Pulmonary artery endothelial cell (primary cell): ENCODE data around the gene PLXNA2. TPM values are rescaled to one million over a fixed set of nuclear protein-coding genes. Genes with fewer than 3 reads are reported as not detected.

ENCODE experiments used
- DNase-seq: peaks from one replicate; pipeline ENCODE4 v3.0.0-alpha.2; 2011; ENCODE audit warnings: low read depth, low spot score
- total RNA-seq: library from RNA; depleted of rRNA; stranded (reverse); fragments of >200 nt; gene quantifications from 2 replicates; pipeline ENCODE4 v1.2.3, GENCODE V29; 2014

Gene PLXNA2
- total RNA-seq, 1 donor from 2014 or later, result 91.6 TPM

- DNase-seq, result peak; percentile 45
Observed at GRCh38 chr1:207997486-207998268, 246.5 kb downstream of the PLXNA2 start.

DNA sequence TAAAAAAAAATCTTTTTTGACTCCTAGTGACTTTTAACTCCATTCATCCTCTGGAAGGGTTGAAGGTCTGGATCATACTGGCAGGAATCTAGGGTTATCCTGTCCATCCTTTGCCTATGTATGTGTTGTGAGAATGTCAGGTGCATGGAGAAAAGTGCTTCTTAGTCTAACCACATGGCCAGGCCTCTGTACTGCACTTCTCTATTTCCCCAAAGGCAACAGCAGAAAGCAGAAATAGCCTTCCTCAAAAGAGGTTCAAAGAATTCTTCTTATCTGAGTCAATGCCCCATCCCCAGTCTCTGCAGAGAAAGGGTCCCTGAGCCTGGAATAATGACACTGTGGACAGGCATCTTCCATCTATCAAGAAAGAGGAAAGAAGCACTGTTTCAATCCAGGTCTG, 247.5 kb downstream of the PLXNA2 start:
- no peak for DNase-seq

- DNase-seq, result no peak
Observed at GRCh38 chr1:207995576-207995975, 248.6 kb downstream of the PLXNA2 start.

DNA sequence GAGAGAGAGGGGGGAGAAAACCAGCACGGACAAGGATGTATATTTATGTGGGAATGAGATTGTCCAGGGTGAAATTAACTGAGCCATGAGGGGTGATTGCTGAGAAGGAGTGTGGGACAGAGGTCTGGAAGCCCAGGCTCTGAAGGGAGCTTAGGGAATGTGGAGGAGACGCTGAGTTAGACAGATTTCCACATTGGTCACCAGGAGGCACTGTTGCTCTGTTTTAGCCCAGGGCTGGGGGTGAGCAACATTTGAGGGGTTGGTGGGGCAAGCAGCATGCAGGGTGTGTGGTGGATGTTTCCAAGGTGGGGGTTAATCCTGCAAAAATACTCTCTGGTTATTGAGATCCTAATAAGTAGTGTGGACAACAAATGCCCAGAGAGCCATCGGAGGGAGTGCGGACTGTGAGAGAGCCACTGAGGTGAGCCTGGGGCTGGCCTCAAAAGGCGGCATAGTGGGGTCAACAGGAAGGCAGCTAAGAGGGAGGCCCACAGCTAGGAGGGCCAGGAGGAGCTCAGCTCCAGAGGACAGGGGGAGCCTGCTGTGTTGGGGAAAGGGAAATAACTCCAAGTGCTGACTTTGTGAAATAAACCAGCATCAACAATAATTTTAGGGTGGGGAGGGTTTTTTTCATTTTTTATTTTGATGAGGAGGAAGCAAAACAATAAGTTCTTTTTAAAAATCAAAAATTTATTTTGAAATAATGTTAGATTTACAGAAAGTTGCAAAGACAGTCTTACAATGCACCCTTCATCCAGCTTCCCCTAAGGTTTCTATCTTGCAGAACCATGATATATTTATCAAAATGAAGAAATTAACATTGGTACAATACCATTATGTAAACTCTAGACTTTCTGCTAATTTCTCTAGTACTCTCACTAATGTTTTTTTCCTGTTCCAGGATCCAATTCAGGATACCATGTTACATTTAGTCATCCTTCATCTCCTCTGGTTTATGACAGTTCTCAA, 250.4 kb downstream of the PLXNA2 start:
- DNase-seq, result no peak

DNA sequence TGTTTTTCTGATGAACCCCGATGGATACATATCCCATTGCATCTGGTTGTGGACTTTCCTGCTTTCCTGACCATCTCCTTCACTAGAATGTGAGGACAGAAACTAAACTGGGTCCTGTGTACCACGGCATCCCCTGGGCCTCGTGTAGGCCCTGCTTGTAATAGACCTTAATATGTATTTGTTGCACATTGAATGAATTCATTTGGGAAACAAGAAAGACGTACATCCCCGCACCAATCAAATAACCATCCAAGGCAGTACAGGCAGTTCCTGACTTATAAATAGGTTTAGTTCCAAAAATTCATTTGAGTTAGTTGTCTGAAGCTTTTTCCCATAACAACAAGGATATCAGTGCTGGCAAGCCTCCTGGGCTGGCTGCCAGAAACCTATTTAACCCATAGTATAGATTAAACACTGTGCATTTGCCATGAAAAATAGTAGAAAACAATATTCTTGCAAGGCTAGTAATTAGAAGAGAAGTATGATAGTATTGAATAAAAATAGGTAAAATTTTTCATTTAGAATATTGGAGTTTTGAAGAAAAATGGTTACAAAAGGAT, 251.4 kb downstream of the PLXNA2 start:
- DNase-seq, result no peak

- no peak for DNase-seq
Observed at GRCh38 chr1:207991583-207992026, 252.6 kb downstream of the PLXNA2 start.

- DNase-seq, result no peak
Observed at GRCh38 chr1:207990876-207991582, 253.2 kb downstream of the PLXNA2 start.

DNA sequence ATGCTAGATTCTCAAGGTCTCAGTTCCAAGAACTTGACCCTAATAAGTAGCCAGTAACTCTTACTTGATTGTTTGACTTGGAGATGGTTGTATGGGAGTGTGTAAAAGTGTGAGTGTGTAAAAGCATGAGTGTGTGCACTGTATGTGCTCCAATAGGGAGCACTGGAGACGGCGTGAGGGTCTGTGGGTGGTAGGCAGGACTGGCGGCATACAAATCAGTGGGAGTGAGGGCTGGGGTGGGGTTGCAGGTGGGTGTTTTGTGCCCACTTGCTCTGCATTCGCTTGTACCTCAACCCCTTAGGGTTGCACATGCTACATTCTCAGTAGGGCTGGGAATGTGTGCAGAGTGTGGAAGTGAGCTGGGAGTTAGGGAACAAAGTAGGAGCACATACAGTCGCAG, 253.7 kb downstream of the PLXNA2 start:
- DNase-seq, result no peak

- DNase-seq, result no peak
Observed at GRCh38 chr1:207988326-207989165, 255.6 kb downstream of the PLXNA2 start.

DNA sequence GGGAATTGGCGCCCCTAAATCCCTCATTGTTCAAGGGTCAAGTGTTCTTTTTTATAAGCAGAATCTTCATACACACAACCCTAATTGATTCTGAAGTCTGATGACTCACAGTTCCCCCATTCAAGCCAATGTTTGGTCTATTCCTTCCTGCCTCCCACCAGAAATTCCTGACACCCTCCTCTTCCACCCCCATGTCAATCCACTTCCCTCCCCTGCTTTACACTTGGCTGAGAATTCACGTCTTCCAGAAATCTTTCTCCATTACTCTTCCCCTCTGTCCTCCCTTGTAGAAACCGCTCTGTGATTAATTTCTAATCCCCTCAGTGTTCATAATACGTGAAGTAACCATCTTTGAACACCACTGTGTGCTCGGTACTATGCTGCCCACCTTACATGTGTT, 257.0 kb downstream of the PLXNA2 start:
- DNase-seq, result no peak

- no peak for DNase-seq
Observed at GRCh38 chr1:207985996-207986395, 258.2 kb downstream of the PLXNA2 start.

GRCh38 chr1:207984831-207985572, 259.2 kb downstream of the PLXNA2 start:
- no peak for DNase-seq

GRCh38 chr1:207983044-207983635, 261.0 kb downstream of the PLXNA2 start:
- DNase-seq, result no peak

GRCh38 chr1:207981976-207982375, 262.2 kb downstream of the PLXNA2 start:
- DNase-seq, result no peak

- no peak for DNase-seq
Observed at GRCh38 chr1:207978441-207978840, 265.7 kb downstream of the PLXNA2 start.

GRCh38 chr1:207977876-207978275, 266.3 kb downstream of the PLXNA2 start:
- no peak for DNase-seq

DNA sequence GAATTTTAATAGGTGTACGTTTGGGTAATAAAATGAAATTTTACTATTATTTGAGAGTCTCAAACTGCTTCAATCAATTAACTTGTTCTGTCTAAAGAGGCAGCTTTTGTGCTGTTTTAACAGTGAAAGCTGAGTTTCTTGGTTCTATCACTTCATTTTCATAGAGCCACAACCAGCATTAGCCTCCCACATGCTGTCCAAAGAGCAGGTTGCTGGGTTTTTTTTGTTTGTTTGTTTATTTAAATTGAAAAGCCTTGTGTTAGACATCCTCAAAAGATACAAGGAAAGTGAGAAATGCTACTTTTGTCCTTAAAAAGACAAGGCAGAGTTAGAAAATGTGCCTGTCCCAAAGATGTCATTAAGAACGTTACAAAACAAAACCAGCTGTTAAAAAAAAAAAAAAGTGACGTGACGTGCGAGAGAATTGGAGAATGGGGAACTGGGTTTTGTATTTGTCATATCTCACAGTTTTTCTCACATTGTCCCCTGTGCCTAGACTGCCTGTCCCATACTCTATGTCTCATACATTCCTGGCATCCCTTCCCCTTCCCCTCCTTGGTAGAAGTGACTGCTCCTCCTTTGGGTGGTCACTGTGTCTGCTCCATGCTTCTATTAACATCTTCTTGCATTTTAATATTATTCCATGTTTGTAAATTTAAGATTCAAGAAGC, 270.2 kb downstream of the PLXNA2 start:
- DNase-seq, result no peak

GRCh38 chr1:207972337-207972736, 271.8 kb downstream of the PLXNA2 start:
- DNase-seq, result no peak
